HG03442 (cell line): ENCODE results near the gene ATAT1.
A peak's percentile ranks its signal among the peaks of the same experiment; 100 is the strongest.

ENCODE experiments used
- ATAC-seq: cut with Tn5 transposase; IDR thresholded peaks from one replicate; pipeline ENCODE4 v1.9.1; 2021; ENCODE audit warnings: mild to moderate bottlenecking, moderate library complexity; ENCODE audit not compliant: unreplicated experiment

Gene ATAT1

DNA sequence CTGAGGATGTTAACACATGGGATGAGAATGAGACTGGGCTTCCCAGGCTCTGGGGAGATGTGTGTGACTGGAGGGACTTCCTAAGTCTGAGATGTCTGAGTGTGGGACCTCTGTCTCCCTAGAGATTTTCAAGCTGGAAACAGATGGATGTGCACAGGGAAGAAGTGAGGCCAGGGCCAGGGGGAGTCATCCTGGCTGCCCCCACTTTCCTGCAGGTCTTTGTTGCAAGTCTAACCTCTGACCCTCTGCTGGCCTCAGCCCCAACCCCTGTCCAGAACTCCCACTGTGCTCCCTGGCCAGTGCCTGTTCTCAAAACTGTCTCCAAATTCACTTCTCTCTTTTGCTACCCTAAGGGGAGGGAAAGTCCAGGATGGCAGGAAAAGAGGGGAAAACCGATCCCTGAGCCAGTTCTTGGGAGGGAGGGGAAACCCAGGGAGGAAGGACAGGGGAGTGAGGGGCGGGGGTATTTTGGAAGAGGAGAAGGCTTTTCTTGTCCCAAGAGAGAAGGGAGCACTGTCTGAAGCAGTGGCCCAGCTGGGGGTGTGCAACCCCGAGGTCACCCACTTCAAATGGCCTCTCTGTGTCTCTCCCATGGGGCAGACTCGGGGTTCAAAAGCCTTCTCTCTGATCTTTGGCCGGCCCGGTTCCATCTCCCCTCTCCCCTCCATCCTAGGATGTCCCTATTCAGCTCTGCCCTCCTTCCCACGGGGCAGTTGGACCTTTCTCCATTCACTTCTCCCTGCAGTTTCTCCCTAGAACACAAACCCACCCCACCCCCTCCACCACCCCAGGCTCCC, 56.7 kb downstream of the ATAT1 start:
- ATAC-seq: no peak

DNA sequence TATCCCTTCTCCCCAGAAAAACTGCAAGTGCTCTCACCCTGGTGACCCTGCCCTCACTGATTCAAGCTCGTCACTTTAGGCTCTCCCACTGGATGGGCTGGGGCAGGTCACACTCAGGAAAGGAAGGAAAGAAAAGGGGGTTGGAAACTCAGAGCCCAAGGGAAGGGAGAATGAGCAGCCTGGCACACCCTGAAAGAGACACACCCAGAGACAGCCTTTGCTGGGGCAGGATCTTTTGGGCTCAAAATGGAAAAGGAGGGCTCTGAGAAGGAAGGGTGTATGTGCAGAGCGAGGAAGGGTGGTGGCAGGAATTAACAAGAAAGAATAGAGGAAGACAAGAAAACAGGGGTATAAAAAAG, 57.3 kb downstream of the ATAT1 start:
- no peak for ATAC-seq

GRCh38 chr6:30684386-30685156, 57.9 kb downstream of the ATAT1 start:
- ATAC-seq: no peak

DNA sequence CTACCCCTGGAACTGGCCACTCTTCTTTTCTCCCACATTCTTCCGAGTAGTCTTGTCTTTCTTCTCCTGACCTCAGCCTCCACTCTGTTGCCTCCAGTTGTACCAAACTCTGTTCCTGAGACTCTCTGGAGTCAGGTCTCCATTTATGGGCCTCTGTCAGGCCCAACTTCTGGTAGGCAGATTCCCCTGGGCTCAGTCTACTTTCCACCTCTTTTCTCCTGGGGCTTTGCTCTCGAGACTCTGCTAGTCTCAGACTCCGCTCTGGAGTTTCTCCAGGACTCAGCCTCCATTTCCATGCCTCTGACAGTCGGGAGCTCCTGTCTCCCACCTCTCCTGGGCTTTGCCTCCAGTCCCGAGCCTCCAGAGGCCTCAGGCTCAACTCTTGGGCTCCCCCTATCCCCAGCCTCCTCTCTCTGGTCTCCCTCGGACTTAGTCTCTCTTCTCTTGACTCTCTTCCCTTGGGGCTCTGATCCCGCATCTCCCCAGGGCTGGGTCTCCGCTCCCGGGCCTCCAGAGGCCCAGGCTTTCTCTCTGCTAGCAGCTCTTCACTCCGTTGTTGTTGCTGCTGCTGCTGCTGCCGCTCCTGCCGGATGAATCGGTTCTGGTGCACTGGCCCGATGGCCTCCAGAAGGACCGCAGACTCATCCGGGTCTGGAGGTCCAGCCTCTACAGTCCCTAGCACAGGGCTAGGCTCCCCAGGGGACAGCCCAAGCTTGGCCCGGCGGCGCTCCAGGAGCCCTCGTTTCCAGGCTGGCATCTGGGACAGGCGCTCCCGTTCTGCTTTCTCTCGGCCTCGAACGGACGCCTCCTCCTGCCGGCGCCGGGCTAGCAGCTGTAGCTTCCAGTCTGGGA, 58.7 kb downstream of the ATAT1 start:
- ATAC-seq: no peak

DNA sequence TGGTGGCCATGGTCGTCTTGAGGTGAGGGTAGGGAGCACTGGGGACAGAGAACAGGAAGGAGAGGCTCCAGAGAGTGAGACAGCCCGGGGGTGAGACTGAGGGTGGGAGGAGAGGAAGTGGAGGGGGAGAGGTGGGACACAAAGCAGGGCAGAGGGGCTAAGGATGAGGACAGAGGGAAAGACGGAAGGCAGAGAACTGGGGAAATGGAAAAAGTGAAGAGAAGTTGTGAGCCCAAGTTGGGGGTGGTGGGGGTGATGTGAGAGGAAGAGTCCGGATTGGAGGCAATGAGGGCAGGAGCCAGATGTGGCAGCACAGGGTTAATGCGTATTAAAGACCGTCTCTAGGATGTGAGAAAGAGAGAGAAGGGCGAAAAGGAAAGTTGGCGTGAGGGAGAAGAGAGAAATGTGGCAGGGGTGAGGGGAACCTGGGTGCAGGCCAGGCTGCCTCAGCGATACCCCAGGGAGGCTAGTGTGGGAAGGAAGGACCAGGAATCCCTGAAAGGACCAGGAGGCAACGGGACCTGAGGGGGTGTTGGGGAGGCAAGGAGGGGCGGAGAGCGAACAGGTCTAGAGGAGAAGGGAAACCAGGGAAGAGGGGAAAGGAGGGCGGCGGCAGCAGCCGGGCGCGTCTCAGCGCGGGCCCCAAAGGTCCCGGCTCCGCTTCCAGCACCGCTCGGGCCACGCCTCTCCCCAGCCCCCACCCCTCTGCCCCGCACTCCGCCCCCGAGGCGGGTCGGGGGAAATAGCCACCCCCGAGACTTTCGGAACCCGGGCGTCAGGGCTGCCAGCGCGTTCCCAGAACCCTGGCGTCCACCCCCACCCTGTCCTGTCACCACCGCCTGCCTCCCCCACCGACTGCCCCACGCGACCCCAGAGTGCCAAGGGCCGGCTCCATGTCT, 59.6 kb downstream of the ATAT1 start, which contains the start of gene PPP1R18:
Gene PPP1R18, minus strand, starts transcription at position 637 of the 899 bp plus-strand sequence. Its CDS starts 627 bp downstream, at position 10.
- ATAC-seq: no peak

- peak; percentile 46 for ATAC-seq
Measured at GRCh38 chr6:30686908-30687658, 60.4 kb downstream of the ATAT1 start.

DNA sequence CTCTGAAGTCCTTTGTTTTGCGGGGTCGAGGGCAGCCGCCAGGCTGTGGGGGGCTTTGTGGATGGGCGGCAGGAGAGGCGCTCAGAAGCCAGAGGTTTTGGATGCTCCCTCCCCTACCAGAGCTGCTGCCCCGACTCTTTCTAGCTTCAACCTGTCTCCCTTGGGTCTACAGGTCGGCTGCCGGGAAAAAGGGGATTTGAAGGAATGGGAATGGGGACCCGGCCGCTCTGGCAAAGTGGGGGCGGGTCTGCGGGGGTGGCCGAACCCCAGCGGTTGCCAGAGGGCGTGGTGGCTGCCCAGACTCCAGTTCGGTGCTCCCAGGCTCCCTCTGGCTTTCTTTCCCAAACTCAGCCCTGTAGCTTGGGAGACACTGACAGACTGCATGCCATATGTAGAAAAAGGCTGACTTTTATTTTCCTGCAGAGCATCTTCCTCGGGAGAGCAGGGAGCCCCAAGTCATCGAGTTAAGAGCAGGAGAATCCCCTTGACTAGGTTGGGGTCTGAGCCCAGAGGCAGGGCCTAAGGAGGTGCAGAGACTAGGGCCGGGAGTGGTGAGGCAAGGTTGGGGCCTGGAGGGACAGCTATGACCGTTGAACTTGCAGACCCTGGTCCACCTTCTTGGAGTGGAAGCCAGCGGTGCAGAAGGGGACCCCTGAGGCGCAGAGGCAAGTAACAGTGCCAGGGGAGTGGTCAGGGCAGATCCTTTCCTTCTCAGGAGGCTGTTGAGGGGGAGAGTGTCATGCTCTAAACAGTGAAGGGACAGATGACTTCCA, 61.2 kb downstream of the ATAT1 start:
- no peak for ATAC-seq

DNA sequence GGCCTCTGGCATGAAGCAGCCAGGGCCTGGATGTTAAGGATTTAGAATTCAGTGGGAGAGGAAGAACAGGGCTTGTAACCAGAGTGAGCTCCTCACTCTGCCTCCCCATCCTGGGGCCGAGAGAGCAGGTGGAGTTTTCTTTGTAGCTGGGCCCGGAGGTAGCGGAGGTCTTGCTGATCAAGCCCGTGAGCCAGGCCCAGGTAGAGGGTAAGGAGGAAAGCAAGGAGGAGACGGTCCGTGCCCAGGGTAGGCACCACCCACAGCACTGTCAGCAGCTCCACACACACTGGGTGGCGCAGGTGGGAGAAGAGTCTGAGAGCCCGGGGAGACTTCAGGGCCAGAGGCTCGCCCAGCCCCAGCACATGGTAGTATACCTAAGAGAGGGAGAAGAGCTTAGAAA, 61.9 kb downstream of the ATAT1 start:
- ATAC-seq: no peak

DNA sequence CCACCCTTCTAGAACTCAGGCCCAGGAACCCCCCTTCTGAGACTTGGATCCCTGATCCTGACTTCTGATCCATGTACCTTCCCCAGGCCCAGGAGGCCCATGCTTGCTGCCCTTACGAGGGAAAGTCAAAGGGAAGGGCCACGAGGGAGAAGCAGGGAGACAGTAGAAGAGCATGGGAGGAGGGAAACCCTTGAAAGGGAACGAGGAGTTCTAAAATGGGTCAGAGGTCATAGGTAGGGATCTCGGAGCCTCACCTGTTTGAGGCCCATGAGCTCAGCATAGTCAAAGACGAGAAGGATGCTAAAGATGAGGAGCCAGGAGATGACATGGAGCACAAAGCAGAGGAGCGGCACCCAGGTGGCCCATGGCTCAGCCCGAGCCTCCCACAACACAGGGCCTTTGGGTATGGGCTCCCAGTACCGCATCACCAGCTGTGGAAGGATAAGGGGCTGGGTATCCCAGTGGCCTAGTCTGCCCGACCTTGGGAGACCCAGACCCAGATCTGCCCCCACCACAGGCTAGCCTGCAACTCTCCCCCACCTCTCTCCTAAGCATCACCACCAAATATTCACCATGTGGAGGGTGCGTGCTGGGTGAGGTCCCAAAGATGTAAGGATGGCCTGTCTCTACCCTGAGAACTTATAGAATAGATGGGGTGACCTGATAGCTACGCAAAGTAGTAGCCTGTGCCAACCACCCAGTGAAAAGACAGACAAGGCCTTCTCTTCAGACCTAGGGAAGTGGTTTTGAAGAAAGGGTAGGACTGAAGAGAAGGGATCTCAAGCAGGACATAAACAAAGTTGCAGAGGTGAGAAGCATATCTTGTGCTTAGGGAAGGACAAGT, 62.6 kb downstream of the ATAT1 start:
- no peak for ATAC-seq

GRCh38 chr6:30689985-30690384, 63.3 kb downstream of the ATAT1 start:
- ATAC-seq: no peak

DNA sequence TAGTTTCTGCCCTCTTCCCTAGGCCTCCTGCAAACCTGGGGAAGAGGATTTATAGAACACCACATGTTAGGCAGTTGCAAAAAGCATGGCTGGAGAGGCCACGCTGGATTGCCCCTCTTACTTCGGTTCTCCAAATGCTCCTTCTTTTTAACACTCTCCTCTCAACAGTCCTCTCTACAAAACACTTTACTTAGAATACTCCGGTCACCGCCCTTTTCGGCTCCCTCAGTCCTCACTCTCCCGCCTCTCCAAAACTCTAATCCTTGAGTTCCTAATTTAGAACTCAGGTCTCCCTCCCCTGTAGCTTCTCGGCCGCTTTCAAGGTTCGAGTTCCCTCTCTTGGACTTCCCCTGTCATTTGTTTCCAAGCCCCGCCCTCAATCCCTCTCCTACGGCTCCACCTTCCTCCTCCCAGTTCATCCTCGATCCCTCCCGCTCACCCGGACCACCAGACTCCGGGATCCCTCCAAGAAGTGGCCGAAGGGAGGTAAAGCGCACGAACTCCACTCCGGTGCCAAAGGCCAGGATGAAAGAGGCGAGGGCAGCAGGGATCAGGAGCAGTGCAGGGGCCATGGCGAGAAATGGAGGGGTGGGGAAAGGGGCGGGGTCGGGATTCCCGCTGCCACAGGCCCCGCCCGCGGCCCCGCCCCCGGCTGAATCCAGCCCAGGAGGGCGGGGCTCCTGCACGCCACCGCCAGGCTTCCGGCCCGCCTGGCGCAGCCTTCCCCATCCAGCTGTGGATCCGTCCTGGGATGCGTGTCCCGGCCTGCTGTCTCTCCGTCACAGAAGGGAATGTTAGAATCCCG, 63.9 kb downstream of the ATAT1 start, which contains the start of gene NRM:
Gene NRM, minus strand, starts transcription at position 582 of the 805 bp plus-strand sequence. Its CDS starts 10 bp downstream, at position 572.
- peak; percentile 33 for ATAC-seq

DNA sequence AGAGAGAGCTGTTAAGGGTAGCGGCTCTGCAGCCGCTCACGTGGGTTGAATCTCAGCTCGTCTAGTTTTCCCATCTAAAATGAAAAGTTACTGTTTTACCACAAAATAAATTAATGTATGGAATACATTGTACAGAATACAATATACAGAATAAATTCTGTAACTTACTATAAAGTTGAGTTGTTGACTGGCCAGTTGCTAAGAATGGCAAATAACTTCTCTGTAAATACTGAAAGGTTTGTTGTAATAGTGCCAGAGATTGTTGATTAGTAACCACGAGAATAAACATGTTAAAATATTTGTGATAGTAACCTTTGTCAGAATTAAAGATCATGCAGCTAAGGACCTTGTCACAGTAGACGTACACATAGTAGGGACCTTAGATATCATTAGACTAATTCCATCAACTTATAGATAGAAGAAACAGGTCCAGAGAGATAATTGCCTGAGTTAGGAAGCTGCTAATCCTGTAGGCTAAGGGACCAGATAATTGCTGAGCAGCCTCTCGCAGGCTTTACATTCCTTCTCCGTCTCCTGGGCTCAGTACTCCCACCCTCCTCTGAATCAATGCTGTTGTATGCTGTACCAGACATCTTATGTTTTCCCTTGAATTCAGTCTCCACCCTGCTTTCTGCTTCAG, 64.7 kb downstream of the ATAT1 start:
- ATAC-seq: no peak
